Stimulated activated CD8-positive, alpha-beta memory T cell treated with anti-CD3 and anti-CD28 coated beads, Interleukin-4, amount 100 ng/mL, for 24 hours (primary cell): Measurements from ENCODE around the gene SLC22A12.

Experiments used
- DNase-seq: peaks from one replicate; pipeline ENCODE4 v3.0.0-alpha.2; 2020; ENCODE audit warnings: low read depth

SLC22A12 gene

DNA sequence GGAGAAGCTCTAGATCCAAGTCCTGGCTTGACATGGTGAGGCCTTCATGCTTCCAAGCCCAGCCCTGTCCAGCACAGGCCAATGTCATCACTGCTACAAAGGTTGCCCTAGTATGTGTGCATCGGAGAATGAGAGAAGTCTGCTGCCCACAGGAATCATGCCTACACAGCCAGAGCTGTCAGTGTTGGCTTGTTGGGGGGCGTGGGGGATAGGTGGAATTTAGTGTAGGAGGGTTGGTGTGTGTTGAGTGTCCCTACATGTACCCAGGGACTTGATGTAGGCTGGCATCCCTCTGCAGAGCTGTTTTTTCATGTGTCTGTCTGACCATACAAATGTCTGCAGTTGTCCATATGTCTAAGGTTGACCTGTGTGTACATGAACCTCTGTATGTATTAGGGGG is 37.6 kb downstream of the SLC22A12 start:
- DNase-seq: no peak

- no peak for DNase-seq
Measured at GRCh38 chr11:64629103-64629502, 38.1 kb downstream of the SLC22A12 start.

GRCh38 chr11:64629796-64630562 is 39.0 kb downstream of the SLC22A12 start:
- no peak for DNase-seq

DNA sequence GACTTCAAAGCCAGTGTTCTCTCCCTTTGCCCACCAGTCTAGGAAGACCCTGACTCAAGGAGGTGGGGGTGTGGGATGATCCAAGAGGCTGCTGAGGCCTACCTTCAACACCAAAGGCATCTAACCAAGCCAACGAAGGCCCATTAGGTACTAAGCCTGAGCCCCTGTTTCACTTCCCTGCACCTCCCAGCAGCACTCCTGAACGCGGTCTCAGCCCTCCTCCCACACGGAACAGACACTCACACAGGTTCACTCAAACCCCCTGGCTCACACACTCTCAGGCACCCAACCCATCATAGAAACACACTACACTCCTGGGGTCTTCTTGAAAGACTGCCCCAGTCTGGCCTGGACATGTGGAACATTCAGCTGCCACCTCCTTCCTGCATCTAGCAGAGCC is 40.7 kb downstream of the SLC22A12 start:
- no peak for DNase-seq

GRCh38 chr11:64632237-64632636 is 41.2 kb downstream of the SLC22A12 start:
- no peak for DNase-seq

DNA sequence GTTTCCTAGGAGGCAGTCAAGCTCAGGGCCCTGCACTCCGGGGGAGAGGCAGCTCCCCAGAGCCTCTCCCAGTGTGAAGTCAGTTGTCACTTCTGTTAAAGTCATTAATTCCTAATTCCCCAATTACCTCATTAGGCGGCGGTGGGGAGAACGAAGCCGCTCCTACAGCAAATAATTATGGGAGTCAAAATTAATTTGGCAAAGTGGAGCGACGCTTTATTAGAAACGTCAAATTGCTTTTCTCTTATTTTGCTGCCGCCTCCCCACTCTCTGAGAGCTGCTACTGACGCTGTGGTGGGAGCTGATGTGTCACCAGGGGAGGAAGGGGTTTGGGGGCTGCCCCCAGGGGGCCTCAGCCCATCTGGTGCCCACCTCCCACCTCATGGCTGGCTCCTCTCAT is 41.6 kb downstream of the SLC22A12 start:
- DNase-seq: no peak

- no peak for DNase-seq
Measured at GRCh38 chr11:64633555-64634159, 42.6 kb downstream of the SLC22A12 start.

DNA sequence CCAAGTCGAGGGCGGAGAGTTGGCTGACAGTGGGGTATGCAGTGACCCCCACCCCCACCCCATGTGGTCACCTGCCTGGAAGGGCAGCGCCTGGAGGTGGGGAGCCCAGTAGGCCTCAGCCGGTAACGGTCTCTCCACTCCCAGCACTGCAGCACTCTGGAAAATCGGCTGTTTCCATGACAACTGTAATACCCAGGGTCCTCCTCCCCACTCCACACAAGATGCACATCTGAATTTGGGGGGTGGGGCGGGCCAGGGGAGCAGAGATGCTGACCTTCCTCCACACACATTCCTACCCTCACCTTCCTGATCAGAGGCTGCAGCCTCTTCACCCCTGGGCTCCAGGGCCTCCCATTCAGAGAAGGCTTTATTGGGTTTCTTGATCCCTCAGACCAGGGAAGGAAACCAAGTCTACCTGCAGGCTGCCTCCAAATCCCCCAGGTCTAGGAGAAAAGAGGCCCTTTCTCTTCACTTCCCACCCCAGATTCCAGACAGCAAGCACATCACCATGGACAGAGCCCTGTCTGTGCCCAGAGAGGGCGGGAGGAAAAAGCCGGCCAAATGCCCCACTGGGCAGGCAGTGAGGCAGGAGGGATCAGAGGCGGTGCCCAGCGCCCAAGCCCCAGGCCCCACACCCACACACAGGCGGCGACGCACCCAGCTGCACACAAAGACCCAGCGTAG is 46.5 kb downstream of the SLC22A12 start:
- no peak for DNase-seq

DNA sequence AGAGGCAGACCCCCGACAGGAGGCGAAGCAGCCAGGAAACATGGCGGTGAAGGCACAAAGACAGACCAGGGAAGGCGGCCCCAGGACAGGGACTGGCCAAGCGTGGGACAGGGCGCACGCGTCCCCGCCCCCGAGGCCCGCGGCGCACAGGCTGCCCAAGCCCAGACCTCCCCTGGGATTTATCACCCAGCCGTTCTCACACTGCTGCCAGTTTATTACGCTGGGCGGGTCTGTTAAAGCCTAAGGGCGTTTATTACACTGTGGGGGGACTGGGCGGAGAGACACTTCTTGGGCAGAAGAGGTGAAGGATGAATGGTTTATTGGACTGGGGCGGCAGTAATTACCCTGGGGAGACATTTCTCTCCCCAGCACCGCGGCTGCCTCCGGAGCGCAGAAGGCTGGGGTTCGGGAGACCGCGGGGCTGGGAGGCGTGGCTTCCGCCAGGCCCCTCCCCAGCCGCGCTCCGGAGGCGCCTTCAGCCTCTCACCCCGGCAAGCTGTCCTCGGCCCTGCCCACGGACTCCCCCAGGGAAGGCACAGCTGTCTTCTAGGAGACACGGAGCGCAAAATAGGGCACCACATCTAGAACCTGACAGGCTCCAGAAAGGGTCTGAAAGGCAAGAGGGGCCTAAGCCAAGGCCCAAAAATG is 47.1 kb downstream of the SLC22A12 start:
- no peak for DNase-seq

GRCh38 chr11:64638829-64639228 is 47.8 kb downstream of the SLC22A12 start:
- no peak for DNase-seq

DNA sequence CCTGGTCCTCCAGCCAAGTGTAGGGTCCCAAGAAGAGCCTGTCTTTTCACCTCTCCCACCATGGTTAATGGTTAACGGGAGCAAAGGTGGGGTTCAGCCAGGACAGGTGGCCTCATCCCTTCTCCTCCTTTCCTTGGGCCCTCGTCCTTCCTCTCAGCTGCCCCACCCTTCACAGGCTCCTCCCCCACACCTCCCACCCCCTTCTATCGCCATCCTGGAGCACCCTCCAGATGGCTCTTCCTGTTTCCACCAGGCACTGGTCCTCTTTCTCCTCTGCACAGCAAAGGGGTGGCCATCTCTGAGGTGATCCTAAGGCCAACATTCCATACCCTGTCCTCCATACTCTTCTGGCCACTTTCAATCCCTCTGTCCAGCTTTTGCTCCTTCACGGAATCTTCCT is 48.9 kb downstream of the SLC22A12 start:
- DNase-seq: no peak

- no peak for DNase-seq
Measured at GRCh38 chr11:64641596-64642417, 50.8 kb downstream of the SLC22A12 start.

- DNase-seq: no peak
Measured at GRCh38 chr11:64642418-64642735, 51.4 kb downstream of the SLC22A12 start.

- no peak for DNase-seq
Measured at GRCh38 chr11:64642871-64643255, 51.8 kb downstream of the SLC22A12 start.

GRCh38 chr11:64643256-64643881 is 52.3 kb downstream of the SLC22A12 start:
- no peak for DNase-seq

DNA sequence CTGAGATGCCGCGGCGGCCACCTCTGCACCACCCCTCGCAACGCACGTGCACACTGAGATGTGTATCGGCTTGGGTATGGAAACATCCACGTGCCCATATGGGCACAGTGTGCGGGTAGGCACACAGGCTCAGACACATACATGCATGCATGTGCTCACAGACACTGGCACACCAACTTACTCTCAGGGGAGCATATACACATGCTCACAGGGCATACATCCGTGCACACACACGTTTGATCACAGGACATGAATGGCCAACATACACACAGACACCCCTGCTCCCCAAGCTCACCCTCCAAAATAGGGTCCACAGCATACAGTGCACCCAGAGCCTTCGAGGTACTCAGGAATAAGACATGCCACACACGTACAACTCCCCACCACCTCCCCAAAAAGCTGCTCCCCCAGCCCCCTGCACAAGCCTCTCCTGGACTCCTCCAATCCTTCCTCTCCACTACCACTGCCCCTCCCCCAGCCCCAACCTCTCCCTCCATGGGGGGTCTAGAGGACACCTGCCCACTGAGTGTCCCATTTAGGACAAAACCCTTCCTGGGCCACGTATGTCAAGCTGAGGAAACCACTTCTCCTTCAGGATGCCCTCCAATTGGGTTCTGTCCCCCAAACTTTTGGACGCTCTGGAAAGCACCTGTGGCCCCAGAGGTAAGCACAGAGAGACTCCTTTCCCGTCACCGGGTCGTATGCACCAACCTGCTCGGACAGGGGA is 53.1 kb downstream of the SLC22A12 start:
- DNase-seq: no peak

DNA sequence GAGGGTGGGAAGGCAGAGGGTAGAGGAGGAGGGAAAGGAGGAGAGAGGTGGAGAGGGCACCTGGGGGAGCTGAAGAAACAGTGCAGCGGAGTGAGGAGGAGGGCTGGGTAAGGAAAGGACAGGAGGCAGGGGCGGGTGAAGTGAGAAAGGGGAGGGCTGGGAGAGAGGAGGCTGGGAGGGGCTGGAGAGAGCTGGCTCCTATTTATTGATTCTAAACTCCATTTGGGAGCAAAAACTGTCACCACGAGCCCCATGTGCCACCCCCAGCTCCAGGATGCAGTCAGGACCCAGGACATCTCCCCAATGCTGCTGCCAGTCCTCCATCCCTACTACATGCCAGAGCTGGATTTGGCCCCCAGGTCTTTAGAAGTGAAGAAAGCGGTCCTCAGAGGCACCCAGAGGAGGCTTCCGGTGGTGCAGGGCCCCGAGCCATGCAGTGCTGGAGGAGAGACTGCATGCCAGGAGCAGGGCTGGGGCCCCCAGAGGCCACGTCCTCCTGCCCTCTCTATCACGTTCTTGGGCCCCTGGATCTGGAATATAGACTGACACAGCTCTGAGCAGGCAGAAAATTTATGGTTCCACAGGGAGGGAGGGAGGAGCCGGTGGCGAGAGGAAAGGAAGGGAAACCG is 53.7 kb downstream of the SLC22A12 start:
- DNase-seq: no peak

GRCh38 chr11:64647019-64647779 is 56.2 kb downstream of the SLC22A12 start:
- DNase-seq: no peak

DNA sequence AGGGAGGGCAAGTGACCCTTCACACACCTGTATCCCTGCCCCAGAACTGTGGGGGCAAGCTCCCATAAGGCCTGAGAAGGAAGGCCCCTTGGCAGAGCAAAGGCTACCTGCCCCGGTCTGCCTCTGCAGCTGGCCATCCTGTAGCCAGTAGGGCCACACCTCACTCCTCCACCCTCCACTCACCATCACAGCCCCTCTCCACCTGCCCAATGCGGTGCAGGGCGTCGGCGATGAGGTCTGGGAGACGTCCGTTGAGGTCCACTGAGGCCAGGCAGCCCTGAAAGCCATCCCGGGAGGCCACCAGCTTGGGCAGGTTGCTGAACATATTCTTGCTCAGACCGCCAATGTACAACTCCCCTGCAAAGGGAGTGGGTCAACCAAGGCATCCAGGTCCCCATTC is 57.5 kb downstream of the SLC22A12 start:
- no peak for DNase-seq

DNA sequence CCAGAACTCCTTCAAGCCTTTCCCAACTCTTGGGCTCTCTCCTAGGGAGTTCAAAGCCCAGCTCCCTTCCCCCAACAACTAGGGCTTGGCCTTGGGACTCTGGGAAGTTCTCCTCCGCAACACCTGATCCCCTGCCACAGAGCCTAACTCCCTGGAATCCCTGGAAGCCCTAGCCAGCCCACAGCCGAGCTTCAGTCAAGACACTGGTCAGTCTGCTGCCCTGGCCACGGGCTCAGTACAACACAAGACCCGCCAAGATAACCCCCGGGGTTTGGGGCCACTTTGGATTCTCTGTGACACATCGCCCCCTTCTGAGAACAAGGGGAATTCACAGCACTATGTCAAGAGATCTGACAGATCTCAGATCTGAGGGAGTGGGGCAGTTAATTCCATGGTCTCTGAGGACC is 58.3 kb downstream of the SLC22A12 start:
- no peak for DNase-seq
